Measurements from ENCODE around the gene TAGAP. TPM values are rescaled to one million over a fixed set of nuclear protein-coding genes. Genes with fewer than 3 reads are reported as not detected.

The TAGAP gene
- total and polyA plus RNA-seq, 10 of the 15 experiments (the other 5 are each of a cell fraction or from before 2014, with no cell fraction given): 5.3 to 27.4 (median 18.9) TPM

DNA sequence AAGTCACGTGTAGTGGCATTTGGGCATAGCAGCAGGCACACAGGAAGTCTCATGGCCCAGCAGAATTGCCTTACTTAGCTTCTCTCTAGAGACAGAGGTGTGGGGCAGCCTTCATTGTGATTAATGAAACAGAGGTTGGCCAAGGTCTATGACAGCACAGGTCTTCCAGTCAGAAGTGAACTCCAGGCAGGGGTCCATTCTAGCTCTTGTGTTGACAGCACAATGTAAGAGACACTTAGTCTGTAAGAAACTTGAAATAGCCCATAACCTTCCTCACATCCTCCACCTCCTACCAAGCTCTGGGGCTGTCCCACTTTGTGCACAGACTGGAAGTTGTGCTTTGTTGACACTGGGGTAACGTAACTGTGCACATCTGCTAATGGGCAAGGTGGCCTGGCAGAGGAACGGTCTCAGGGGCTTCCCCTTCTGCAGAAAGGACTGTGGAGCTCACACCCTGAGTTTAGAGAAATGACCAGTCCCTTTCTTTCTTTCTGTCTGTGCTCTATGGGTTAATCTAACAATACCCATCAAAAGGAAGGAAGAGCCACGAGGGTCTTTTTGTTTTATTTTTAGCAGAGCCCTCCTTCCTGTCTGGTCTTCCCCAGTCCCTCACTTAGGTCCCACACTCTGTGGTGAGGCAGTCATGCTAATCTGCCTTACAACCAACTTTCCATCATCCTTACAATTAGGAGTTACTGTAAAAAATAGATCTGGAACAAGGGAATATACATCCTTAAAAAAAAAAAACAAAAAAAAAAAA lies 35.6 kb upstream of the TAGAP start (continued):
- TF ChIP-seq RELA (IDR thresholded peaks at IDR 0.05; ENCODE audit: borderline replicate concordance, partially characterized antibody) (no peak), FOXK2 (IDR thresholded peaks at IDR 0.05) (peak; percentile 25; the same call in 1 of the 2 replicates), POU2F2 (IDR thresholded peaks at IDR 0.05; ENCODE audit: borderline replicate concordance, low read depth, low read length) (no peak), CBX5 (IDR thresholded peaks at IDR 0.05; ENCODE audit: low read depth) (no peak), CREB1 (IDR thresholded peaks at IDR 0.05; ENCODE audit: low read depth) (no peak), YY1 (IDR thresholded peaks at IDR 0.05; ENCODE audit: low read depth, low read length) (no peak), EGR1 (IDR thresholded peaks at IDR 0.05; ENCODE audit: borderline replicate concordance in 1 of 2, low read depth in 2 of 2, low read length in 2 of 2) (no peak), SMAD5 (IDR thresholded peaks at IDR 0.05; ENCODE audit: low read depth) (no peak), ESRRA (IDR thresholded peaks at IDR 0.05; ENCODE audit: low read length) (no peak), BHLHE40 (IDR thresholded peaks at IDR 0.05; ENCODE audit: borderline replicate concordance in 1 of 2, low read depth in 2 of 2, low read length in 1 of 2) (peak; percentile 8 to 58; a peak in 1 of 4 replicates), ETV6 (conservative IDR thresholded peaks at IDR 0.05 in 1 of 2, IDR thresholded peaks at IDR 0.05 in 1 of 2; ENCODE audit: borderline replicate concordance in 1 of 2, low read depth in 1 of 2) (peak in 1 of 2 experiments; percentile 74; a peak in 1 of 4 replicates), SREBF2 (IDR thresholded peaks at IDR 0.05; ENCODE audit: low read length) (no peak), SMC3 (IDR thresholded peaks at IDR 0.05; ENCODE audit: borderline replicate concordance, low read length) (0 out of 2 replicates have a peak, but pooled peaks have one; percentile 2), SMAD1 (IDR thresholded peaks at IDR 0.05; ENCODE audit: low read depth, partially characterized antibody) (no peak)
- TF ChIP-seq, protein P1, sequence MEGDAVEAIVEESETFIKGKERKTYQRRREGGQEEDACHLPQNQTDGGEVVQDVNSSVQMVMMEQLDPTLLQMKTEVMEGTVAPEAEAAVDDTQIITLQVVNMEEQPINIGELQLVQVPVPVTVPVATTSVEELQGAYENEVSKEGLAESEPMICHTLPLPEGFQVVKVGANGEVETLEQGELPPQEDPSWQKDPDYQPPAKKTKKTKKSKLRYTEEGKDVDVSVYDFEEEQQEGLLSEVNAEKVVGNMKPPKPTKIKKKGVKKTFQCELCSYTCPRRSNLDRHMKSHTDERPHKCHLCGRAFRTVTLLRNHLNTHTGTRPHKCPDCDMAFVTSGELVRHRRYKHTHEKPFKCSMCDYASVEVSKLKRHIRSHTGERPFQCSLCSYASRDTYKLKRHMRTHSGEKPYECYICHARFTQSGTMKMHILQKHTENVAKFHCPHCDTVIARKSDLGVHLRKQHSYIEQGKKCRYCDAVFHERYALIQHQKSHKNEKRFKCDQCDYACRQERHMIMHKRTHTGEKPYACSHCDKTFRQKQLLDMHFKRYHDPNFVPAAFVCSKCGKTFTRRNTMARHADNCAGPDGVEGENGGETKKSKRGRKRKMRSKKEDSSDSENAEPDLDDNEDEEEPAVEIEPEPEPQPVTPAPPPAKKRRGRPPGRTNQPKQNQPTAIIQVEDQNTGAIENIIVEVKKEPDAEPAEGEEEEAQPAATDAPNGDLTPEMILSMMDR (IDR thresholded peaks at IDR 0.05 in 2 of 3, conservative IDR thresholded peaks at IDR 0.05 in 1 of 3; ENCODE audit: control insufficient read depth in 2 of 3, extremely low read depth in 1 of 3, insufficient read depth in 1 of 3, low read depth in 3 of 3, low read length in 3 of 3): no peak
- TF ChIP-seq, protein P2, sequence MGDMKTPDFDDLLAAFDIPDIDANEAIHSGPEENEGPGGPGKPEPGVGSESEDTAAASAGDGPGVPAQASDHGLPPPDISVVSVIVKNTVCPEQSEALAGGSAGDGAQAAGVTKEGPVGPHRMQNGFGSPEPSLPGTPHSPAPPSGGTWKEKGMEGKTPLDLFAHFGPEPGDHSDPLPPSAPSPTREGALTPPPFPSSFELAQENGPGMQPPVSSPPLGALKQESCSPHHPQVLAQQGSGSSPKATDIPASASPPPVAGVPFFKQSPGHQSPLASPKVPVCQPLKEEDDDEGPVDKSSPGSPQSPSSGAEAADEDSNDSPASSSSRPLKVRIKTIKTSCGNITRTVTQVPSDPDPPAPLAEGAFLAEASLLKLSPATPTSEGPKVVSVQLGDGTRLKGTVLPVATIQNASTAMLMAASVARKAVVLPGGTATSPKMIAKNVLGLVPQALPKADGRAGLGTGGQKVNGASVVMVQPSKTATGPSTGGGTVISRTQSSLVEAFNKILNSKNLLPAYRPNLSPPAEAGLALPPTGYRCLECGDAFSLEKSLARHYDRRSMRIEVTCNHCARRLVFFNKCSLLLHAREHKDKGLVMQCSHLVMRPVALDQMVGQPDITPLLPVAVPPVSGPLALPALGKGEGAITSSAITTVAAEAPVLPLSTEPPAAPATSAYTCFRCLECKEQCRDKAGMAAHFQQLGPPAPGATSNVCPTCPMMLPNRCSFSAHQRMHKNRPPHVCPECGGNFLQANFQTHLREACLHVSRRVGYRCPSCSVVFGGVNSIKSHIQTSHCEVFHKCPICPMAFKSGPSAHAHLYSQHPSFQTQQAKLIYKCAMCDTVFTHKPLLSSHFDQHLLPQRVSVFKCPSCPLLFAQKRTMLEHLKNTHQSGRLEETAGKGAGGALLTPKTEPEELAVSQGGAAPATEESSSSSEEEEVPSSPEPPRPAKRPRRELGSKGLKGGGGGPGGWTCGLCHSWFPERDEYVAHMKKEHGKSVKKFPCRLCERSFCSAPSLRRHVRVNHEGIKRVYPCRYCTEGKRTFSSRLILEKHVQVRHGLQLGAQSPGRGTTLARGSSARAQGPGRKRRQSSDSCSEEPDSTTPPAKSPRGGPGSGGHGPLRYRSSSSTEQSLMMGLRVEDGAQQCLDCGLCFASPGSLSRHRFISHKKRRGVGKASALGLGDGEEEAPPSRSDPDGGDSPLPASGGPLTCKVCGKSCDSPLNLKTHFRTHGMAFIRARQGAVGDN (IDR thresholded peaks at IDR 0.05): no peak
- TF ChIP-seq, protein P3, sequence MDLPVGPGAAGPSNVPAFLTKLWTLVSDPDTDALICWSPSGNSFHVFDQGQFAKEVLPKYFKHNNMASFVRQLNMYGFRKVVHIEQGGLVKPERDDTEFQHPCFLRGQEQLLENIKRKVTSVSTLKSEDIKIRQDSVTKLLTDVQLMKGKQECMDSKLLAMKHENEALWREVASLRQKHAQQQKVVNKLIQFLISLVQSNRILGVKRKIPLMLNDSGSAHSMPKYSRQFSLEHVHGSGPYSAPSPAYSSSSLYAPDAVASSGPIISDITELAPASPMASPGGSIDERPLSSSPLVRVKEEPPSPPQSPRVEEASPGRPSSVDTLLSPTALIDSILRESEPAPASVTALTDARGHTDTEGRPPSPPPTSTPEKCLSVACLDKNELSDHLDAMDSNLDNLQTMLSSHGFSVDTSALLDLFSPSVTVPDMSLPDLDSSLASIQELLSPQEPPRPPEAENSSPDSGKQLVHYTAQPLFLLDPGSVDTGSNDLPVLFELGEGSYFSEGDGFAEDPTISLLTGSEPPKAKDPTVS (IDR thresholded peaks at IDR 0.05; ENCODE audit: low read depth, low read length): no peak
- TF ChIP-seq, protein P4, sequence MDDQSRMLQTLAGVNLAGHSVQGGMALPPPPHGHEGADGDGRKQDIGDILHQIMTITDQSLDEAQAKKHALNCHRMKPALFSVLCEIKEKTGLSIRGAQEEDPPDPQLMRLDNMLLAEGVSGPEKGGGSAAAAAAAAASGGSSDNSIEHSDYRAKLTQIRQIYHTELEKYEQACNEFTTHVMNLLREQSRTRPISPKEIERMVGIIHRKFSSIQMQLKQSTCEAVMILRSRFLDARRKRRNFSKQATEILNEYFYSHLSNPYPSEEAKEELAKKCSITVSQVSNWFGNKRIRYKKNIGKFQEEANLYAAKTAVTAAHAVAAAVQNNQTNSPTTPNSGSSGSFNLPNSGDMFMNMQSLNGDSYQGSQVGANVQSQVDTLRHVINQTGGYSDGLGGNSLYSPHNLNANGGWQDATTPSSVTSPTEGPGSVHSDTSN (IDR thresholded peaks at IDR 0.05; ENCODE audit: insufficient replicate concordance, low read depth, low read length): no peak
